Regular cardiac myocyte (primary cell): ENCODE data around the gene ABLIM3. TPM values are rescaled to one million over a fixed set of nuclear protein-coding genes. Genes with fewer than 3 reads are reported as not detected.

ENCODE experiments used
- total RNA-seq: library from RNA; depleted of rRNA; stranded (reverse); fragments of >200 nt; gene quantifications from 2 replicates; pipeline ENCODE4 v1.2.3, GENCODE V29; 2014

ABLIM3 gene
- total RNA-seq, result 22.8 and 26.5 TPM in 2 replicates

GRCh38 chr5:149141224-149141956, at the start of gene ABLIM3:
Gene ABLIM3 (plus strand): TSS chr5:149141493. CDS start chr5:149142096, 603 bp downstream.

DNA sequence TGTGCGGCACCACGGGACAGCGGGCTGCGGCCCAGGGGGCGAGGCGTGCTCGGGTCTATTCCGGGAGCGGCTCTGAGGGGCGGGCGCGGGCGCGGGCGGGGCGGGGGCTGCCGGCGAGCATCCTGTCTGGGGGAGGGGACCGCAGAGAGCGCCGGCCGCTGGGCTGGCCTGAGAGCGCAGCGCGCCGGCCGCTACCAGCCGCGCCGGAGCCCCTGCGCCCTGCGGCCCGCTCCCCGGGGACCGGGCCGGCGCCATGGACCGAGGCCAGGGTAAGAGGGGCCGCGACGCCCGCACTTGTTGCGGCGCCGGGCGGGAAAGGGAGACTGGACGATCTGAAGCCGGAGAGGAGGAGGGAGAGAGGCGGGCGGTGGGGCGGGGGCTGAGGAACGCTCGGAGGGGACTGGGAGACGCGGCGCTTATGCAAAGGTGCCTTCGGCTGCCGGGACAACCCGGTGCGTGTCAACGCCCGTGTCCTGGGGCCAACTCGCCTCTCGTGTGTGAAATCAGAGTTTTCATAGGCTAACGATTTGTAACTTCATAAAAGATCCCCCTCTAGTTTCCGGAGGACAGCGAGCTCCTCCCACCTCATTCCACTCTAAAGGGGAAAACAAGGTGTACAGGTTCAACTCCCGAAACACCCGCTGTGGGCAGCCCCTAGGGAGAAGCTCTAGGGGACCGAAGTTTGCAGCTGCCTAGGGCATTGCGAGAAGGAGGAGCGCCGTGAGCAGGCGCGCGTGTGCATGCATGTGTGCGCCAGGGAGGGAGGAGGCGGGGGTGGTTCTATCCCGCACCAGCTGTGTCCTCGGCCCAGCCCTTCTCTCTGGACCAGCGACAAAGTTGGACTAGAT, 130.6 kb downstream of the ABLIM3 start, which contains the start of gene AFAP1L1:
TSS of gene AFAP1L1 (plus strand) at position 144 of the 848 bp plus-strand sequence. CDS start at position 254, 110 bp downstream.

Other genes starting within 250 kb of the ABLIM3 start
- 3.9 and 4.4 TPM in 2 replicates for gene SH3TC2, start 78.4 kb upstream of the ABLIM3 start, total RNA-seq
- gene AFAP1L1, start 130.4 kb downstream of the ABLIM3 start, total RNA-seq, result 9.6 TPM in 2 replicates
- 15.8 and 27.0 TPM in 2 replicates for gene GRPEL2, start 204.0 kb downstream of the ABLIM3 start, total RNA-seq
- 8.2 and 9.6 TPM in 2 replicates for gene PCYOX1L, start 216.6 kb downstream of the ABLIM3 start, total RNA-seq
- gene IL17B, start 237.8 kb downstream of the ABLIM3 start, total RNA-seq, result 0.28 and 0.38 TPM in 2 replicates